ENCODE data around the gene CA7. TPM values are rescaled to one million over a fixed set of nuclear protein-coding genes. Genes with fewer than 3 reads are reported as not detected.
A peak's percentile ranks its signal among the peaks of the same experiment; 100 is the strongest.

CA7 gene
- total RNA-seq, 2 donors from 2014 or later: not detected

- H3K27me3 Mint-ChIP-seq (ENCODE audit: insufficient read depth): peaks cover 87% of the 10 kb centered on the region
- Histone ChIP-seq H3K27me3 (ENCODE audit: control insufficient read depth, insufficient read depth, low read length, poor library complexity, severe bottlenecking) (peaks cover 89% of the 10 kb centered on the region), H3K36me3 (ENCODE audit: control insufficient read depth, insufficient read depth, low read length) (no peaks in the 10 kb centered on the region), H3K9me3 (ENCODE audit: control insufficient read depth, low read length) (no peaks in the 10 kb centered on the region), H3K27ac (ENCODE audit: low read depth, low read length) (no peak overlapping the region), H3K4me3 (ENCODE audit: low read length) (peak overlapping the region; percentile 69), H3K9ac (ENCODE audit: extremely low read depth, low read length, poor library complexity, severe bottlenecking) (no peak overlapping the region), H3K4me1 (ENCODE audit: control insufficient read depth, insufficient read depth, low read length) (no peaks in the 10 kb centered on the region)
- no peaks in the 10 kb centered on the region for H3K9me3 Mint-ChIP-seq
- H3K4me3 Mint-ChIP-seq: peak overlapping the region; percentile 57
- 23% methylated on average over 13 of the region's 14 CpGs; no CpG with 5 or more reads in 1 of the 2 experiments for WGBS, 2 experiments (ENCODE audit: insufficient coverage in 1 of 2, insufficient read length in 1 of 2)
- DNase-seq: no peak
- no peak overlapping the region for H3K27ac Mint-ChIP-seq
- TF ChIP-seq CTCF (conservative IDR thresholded peaks at IDR 0.05): no peak
- peaks cover 2% of the 10 kb centered on the region for H3K4me1 Mint-ChIP-seq
- H3K36me3 Mint-ChIP-seq (ENCODE audit: low read depth): no peaks in the 10 kb centered on the region
These were observed 239 bp upstream of the CA7 start for GRCh38 chr16:66844009-66844341.

GRCh38 chr16:66845080-66845410, 831 bp downstream of the CA7 start:
- Mint-ChIP-seq H3K27ac (no peak overlapping the region), H3K4me1 (peaks cover 2% of the 10 kb centered on the region), H3K9me3 (no peaks in the 10 kb centered on the region), H3K4me3 (peak overlapping the region; percentile 57), H3K27me3 (ENCODE audit: insufficient read depth) (peaks cover 77% of the 10 kb centered on the region), H3K36me3 (ENCODE audit: low read depth) (no peaks in the 10 kb centered on the region)
- H3K4me1 ChIP-seq (ENCODE audit: control insufficient read depth, insufficient read depth, low read length): no peaks in the 10 kb centered on the region
- no peak for DNase-seq
- no peaks in the 10 kb centered on the region for H3K9me3 ChIP-seq (ENCODE audit: control insufficient read depth, low read length)
- H3K27ac ChIP-seq (ENCODE audit: low read depth, low read length): no peak overlapping the region
- TF ChIP-seq CTCF (conservative IDR thresholded peaks at IDR 0.05): no peak
- peaks cover 81% of the 10 kb centered on the region for H3K27me3 ChIP-seq (ENCODE audit: control insufficient read depth, insufficient read depth, low read length, poor library complexity, severe bottlenecking)
- 30 to 37% methylated on average over 8 to 10 of the region's 10 CpGs for WGBS, 2 experiments (ENCODE audit: insufficient coverage in 1 of 2, insufficient read length in 1 of 2)
- H3K36me3 ChIP-seq (ENCODE audit: control insufficient read depth, insufficient read depth, low read length): no peaks in the 10 kb centered on the region
- H3K4me3 ChIP-seq (ENCODE audit: low read length): peak overlapping the region; percentile 69
- no peak overlapping the region for H3K9ac ChIP-seq (ENCODE audit: extremely low read depth, low read length, poor library complexity, severe bottlenecking)

GRCh38 chr16:66845791-66846221, 1.6 kb downstream of the CA7 start:
- H3K27ac ChIP-seq (ENCODE audit: low read depth, low read length): no peak overlapping the region
- Mint-ChIP-seq H3K27ac (no peak overlapping the region), H3K9me3 (no peaks in the 10 kb centered on the region), H3K4me1 (peaks cover 2% of the 10 kb centered on the region), H3K4me3 (peak overlapping the region; percentile 57), H3K36me3 (ENCODE audit: low read depth) (no peaks in the 10 kb centered on the region), H3K27me3 (ENCODE audit: insufficient read depth) (peaks cover 75% of the 10 kb centered on the region)
- H3K9ac ChIP-seq (ENCODE audit: extremely low read depth, low read length, poor library complexity, severe bottlenecking): no peak overlapping the region
- H3K36me3 ChIP-seq (ENCODE audit: control insufficient read depth, insufficient read depth, low read length): no peaks in the 10 kb centered on the region
- TF ChIP-seq CTCF (conservative IDR thresholded peaks at IDR 0.05): no peak
- H3K27me3 ChIP-seq (ENCODE audit: control insufficient read depth, insufficient read depth, low read length, poor library complexity, severe bottlenecking): peaks cover 76% of the 10 kb centered on the region
- peak; percentile 58 for DNase-seq
- H3K4me1 ChIP-seq (ENCODE audit: control insufficient read depth, insufficient read depth, low read length): no peaks in the 10 kb centered on the region
- no peak overlapping the region for H3K4me3 ChIP-seq (ENCODE audit: low read length)
- no peaks in the 10 kb centered on the region for H3K9me3 ChIP-seq (ENCODE audit: control insufficient read depth, low read length)
- 35 to 72% methylated on average over 5 to 9 of the region's 9 CpGs for WGBS, 2 experiments (ENCODE audit: insufficient coverage in 1 of 2, insufficient read length in 1 of 2)

Data from endodermal cell (in vitro differentiated cells).